DMS53 treated with DMSO at 0.1 percent for 48 hours (cell line): ENCODE results near the gene CDT1.

ENCODE experiments used
- DNase-seq: peaks from one replicate; lab custom pipeline; 2025; ENCODE audit not compliant: unreplicated experiment; lab: John Stamatoyannopoulos, UW

The CDT1 gene

DNA sequence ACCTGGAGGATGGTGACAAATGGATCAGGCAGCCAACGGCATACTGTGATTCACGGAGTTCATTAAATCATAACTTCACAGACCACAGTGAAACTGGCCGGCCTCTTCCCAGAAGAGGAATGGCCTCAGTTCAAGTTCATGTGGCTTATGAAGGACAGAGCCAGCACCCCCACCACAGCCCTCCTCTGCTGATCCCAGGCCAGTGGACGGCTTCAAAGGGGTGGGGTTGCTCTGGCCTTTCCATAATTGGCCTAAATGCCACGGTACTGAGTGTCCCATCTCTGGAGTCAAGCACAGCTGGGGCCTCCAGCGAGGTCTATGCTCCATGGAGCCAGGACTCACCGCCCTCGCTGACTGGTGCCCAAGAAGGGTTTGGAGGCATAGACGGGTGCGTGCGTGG, 31.8 kb downstream of the CDT1 start:
- no peak for DNase-seq

DNA sequence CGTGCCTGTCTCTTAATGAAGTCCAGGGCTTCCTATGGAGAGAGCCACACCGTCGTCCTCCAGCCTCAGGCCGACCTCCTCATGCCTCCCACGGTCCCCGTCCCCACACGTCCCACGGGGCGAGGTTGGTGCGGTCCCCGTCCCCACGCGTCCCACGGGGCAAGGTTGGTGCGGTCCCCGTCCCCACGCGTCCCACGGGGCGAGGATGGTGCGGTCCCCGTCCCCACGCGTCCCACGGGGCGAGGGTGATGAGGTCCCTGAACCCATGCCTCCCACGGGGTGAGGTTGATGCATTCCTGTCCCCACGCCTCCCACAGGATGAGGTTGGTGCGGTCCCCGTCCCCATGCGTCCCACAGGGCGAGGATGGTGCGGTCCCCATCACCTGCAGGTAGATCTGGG, 32.2 kb downstream of the CDT1 start:
- no peak for DNase-seq

DNA sequence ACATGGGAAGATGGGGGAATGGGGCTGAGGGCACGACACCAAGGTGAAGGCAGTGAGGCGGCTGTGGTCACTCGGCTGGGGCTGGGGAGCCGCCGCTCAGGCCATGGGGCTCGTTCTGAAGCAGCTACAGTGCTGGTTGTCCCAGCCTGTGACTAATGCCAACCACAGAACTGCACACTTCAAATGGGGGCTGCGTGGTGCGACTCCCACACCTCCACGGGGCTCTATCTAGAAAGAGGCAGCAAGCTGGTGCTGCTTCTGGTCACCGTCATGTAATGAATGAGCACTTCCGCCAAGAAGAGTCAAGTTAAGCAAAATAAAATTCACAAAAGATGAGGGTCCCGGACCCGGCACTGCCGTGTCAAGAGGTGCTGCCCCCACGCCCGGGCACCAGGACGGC, 33.2 kb downstream of the CDT1 start:
- no peak for DNase-seq

DNA sequence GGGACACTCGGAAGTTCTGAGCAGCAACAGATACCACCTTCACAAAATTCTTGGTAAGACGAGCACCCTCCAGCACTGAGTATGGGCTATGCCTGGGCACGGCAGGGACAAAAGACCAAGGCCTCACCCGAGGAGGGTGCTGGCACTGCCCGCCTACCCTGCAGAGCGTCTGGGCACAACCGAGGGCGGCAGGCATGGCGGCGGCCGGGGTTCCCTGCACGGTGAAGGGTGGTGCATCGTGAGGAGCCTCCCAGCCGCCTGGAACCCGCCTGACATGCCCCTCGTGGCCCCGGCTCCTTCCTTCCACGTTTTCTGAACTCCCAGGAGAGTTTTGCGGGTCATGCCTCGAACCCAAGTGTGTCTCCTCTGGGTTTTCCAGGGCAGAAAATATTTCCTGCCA, 34.2 kb downstream of the CDT1 start:
- DNase-seq: no peak

DNA sequence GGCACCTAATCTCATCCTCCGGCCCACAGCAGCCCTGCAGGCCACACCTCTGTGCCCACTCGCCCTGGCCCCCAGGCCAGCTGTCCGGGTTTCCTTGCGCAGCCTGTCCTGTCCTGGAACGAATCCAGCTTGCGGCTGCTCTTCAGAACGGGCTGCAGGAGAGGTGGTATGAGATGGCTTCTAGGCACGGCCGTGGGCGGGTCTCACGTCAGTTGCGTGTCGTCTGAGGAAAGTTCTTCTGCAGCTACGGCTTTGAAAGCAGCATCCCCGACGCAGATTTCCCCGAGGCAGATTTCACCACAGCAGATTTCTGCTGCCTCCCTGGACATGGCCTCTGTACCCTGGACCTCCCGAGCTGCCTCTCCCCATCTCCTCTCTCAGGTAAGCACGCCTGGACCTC, 35.0 kb downstream of the CDT1 start:
- DNase-seq: no peak

DNA sequence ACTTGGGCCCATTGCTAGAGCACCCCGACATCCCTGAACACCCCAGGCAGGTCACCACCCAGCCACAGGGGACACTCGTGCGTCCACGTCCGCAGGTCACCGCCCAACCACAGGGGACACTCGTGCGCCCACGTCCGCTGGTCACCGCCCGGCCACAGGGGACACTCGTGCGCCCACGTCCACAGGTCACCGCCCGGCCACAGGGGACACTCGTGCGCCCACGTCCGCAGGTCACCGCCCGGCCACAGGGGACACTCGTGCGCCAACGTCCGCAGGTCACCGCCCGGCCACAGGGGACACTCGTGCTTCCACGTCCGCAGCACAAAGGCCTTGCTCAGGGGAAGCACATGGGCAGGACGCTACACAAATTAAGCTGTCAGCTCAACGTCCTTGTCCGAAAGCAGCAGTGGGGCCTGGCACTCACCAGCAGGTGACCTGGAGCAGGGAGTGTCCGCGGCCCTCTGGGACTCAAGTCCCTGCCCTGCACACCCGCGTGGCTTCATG, 35.5 kb downstream of the CDT1 start:
- no peak for DNase-seq

DNA sequence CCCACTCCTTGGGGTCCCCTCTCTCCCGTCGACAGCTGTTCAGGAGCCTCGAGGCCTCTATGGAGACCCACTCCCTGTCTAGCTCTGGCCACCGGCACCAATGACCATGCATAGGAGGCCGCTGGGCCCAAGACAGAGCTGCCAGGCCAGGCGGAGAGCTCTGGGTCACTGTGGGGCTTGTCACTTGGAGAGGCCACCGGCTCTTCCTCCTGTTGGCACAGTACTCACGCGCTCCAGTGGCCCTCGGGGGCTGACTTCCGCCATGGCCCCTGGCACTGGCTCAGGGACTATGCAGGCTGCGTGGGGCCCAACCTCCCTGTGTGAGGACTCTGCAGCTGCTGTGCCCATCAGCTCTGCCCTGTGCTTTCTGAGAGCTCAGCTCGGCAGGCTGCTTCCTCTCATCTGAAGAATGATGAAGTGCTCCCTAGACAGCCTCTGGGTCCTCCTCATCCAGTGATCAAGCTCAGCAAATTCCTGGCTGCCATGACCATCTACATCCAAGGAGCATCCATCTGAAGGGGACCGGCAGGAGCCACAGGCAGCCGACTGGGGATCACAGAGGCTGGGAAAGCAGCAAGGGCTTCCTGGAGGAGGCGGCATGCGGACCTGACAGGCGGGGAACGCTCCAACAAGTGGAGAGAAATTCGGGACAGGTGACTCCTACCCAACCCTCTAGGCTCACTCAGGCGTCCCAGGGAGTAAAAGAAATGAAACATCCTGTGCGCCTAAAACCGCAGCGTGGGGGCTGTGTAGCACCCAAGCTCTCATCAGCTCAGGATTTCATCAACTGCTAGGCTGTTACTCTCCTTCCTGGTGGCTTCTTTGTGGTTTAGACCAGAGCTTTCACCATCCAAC, 36.4 kb downstream of the CDT1 start:
- DNase-seq: no peak

DNA sequence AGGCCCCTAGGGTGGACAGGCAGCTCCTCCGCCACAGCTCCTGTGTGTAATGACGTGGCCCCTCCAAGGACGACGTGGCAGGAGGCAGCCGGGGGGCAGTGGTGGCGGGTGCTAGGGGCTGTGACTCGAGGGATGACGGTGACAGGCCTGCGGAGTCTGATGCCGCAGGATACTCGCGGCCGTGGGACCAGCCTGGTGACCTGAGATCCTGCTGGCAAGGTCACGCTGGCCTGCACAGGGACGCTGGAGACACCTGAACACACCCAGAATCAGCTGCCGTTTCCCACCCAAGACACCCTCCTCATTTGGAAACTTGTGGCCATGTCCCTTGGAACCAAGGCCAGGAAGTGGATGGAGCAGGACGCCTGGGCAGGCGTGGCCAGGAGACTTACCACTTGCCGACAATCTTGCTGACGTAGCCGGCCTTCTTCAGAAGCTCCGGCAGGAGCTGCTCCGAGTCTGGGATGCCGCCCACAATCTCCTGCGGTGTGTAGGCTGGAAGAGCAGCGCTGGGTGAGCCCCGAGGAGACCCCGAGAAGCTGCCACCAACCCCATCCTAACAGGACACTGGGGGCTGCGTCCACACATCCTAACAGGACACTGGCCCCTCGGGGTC, 37.1 kb downstream of the CDT1 start:
- DNase-seq: no peak

DNA sequence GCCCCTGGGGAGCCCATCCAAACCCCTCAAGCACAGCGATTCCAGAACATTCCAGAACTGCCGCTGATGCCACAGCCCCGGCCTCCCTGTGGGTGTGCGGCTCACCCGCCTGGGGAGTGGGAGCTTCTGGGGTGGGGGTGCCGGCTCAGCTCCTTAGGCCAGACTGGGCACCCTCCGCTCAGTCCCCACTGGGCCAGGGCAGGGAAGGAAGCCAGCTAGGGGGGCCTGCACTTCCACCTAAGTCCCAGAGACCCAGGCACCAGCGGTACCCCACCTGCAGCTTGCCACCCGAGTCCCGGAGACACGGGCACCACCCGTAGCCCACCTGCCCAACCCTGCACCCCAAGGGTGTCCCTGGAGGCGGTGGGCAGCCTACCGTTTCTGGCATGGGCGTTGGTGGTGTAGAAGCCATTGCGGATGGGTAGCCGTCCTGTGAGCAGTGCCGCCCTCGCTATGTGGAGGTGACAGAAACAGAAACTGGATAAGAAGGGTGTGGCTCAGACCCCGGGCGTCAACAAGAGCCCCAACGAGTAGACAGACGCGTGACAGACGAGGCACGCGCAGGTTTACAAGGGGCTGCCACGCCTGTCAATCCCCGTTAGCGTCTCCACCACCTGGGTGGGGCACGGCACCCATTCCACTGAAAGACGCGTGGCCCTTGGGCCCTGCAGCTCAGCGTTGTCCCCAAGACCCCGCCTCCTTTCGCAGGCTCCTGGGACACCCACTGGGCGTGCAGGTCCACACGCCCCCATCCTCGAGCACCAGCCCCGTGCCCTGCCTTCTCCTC, 38.1 kb downstream of the CDT1 start:
- no peak for DNase-seq

DNA sequence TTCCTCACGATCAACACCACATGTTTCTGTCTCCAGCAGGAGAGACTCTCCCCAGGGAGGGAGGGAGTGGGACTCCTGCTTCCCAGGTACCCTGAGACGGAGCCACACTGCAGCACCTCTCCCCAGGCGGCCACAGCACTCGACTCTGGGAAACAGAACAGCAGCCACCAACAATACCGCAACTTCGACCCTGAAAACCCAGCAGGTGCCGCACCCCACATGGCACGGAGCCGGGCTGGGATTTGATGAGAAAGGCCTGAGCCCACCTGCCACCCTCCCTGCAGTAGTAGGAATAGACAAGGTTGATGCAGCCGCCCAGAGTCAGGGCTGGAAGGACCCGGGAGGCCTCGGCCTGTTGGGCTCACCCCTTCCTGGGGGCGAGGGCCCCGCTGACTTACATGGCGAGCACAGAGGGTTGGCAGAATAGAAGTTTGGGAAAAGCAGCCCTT, 38.7 kb downstream of the CDT1 start:
- no peak for DNase-seq

DNA sequence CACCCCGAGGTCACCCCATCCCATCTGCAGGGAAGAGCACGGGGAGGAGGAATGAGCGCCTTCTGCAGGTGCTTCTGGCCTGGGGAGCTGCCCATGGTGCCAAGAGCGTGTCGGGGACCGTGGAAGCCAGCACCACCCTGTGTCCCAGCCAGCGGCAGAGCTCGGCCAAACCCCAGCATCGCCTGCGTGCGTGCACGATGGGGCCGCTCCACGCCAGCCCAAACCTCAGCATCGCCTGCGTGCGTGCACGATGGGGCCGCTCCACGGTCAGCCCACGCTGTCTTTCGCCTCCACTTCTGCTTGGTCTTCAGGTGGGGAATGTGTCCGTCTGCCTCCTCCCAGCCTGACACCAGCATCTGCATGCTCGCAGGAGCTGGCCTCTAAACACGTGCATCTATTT, 39.2 kb downstream of the CDT1 start:
- DNase-seq: no peak

DNA sequence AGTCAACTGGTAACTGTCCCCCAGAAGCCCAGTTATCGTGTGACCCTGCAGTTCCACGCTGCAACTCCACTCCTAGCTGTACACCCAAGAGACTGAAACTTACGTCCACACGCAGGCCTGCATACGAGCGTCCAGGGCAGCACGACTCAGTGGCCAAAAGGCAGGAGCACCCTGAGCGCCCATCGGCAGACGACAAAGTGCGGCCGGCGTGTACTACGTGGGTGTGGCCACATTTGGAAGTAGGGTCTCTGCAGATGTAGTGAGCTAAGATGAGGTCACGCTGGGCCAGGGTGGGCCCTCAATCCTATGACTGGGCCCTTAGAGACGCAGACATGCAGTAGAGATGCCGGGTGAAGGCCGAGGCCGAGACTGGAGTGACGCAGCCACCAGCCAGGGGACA, 39.7 kb downstream of the CDT1 start:
- DNase-seq: no peak

DNA sequence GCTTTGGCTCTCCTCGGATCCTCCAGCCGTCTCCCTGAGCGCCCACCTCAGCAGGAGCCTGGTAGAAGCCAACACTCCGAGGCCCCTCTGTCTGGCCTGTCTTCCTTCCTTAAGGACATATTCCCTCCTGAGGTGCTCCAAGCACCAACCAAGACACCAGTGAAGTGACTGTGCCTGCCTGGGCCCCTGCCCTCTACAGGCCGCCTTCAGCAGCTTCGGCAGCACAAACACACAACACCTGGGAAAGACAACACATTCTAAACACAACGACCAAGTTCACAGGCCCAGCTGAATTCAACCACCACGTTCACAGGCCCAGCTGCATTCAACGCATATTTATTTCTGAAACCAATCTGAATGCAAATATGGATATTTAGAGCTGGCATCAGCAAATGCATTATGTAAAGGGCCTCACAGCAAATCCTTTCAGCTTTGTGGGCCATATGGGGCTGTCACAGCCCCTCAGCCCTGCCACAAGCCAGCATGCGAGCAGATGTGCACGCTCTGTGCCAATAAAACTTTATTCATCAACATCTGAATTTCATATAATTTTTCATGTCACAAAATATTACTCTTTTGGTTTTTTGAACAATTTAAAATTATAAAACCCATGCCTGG, 40.9 kb downstream of the CDT1 start:
- no peak for DNase-seq

DNA sequence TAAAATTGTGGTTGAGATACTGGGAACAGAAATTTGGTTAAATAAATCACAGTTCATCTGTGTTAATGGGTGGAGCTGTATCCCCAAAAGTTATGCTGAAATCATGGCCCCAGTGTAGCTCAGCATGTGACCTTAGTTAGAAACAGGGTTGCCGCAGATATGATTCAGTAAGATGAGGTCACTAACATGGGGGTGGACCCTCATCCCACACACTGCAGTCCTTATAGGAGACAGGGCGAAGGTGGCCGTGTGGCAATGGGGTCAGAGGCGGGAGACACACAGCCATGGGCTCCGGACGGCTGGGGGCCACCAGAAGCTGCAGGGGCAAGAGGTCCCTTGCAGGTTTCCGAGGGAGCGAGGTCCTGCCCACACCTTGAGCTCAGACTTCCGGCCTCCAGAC, 42.5 kb downstream of the CDT1 start:
- no peak for DNase-seq

DNA sequence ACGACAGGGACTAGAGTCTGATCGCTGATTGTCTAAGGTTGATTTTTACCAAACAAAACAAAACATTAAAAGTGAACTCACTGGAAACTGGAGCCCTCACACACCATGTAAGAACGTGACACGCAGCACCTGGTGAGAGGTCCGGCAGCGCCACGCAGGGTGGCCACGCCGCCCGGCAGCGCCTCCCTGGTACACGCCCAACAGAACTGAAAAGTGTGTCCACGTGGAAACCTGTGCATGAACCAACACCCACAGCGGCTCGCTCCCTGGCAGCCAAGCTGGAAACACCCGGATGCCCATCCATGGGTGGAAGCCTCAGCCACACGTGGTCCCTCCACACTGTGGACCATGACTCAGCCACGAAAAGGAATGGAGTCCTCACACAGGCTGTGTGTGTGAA, 44.1 kb downstream of the CDT1 start:
- DNase-seq: no peak

DNA sequence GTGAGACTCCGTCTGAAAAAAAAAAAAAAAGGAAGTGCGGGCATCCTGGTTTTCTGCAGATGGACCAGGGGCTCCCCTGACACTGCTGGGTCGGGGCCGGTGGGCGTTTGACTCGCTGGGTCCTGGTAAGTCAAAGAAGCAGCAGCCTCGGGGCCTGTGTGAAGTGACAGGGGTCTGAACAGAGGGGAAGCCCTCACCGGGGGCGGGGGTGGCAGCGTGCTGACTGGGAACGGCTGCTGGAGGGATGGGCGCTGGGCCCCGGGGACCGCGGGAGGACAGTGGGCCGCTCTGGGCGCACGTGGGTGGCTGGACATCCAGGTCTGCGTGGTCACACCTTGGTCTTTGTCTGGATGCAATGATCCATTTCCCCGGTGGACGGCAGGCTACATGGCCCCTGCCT, 45.0 kb downstream of the CDT1 start:
- DNase-seq: no peak

DNA sequence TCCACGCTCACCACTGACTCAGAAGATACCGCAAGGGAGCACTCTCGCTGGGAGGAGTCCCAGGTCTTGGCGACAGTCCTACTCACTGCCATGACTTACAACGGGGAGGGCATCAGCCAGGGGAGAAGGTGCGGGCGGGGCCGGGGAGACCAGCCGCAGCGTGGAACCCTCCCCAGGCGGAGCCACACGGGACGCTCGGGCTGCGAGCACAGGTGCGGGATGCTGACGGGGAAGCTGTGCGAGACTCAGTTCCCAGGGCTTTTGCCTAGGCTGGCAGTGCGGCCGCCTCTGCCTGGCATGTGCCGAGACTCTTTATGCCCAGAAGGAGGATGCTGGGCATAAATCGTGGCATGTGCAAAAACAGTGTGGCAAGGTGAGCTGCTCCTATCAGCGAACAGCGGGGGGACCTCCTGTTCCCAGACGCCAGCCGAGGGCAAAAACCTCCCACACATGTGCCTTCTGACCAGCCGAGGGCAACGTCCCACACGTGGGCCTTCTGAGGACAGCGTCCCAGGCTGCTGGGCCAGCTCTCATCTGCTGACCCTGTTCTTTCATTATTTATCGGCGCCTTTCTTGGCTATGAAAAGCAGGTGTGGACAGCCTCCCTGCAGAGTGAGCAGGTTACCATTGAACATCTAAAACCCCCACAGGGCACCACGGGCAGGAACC, 47.1 kb downstream of the CDT1 start:
- no peak for DNase-seq

DNA sequence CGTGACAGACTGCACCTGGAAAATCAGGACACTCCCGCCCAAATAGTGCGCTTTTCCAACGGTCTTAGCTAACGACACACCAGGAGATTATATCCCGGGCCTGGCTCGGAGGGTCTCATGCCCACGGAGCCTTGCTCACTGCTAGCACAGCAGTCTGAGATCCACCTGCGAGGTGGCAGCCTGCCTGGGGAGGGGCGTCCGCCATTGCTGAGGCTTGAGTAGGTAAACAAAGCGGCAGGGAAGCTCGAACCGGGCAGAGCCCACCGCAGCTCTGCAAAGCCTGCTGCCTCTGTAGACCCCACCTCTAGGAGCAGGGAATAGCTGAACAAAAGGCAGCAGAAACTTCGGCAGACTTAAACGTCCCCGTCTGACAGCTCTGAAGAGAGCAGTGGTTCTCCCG, 48.0 kb downstream of the CDT1 start:
- no peak for DNase-seq

DNA sequence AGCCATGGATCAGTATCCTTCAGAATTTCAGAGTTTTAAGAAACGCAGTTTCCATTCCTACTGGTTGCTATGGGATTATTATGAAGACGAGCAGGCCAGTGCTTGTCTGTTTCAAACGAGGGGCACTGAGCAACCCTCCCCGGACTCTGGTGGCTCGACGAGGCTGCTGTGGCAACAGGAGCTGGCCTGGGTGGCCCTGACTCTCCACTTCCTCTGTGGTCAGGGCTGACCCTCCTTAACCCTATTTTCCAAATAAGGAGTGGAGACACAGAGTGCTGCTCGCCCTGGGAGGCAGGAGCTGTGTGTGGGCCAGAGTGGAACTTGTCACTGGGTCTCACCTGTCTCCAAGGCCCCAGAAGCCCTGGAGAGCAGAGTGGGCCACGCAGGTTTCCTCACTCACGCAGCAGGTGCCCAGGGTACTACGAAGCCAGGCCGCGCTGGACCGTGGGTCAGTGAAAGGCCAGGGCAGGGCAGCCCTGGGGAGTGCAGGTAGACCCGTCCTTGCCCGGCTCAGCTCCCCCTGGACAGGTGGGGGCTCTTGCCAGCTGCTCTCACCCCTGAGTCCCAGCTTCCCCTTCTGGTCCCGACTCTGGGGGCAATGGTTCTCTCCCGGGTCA, 49.8 kb downstream of the CDT1 start:
- no peak for DNase-seq
